Activated CD4-positive, alpha-beta memory T cell treated with anti-CD3 and anti-CD28 coated beads, Interleukin-2, amount 10 ng/mL, durations not matched to agents 7 days and 5 days (primary cell): ENCODE data around the gene TEF. TPM values are rescaled to one million over a fixed set of nuclear protein-coding genes. Genes with fewer than 3 reads are reported as not detected.

ENCODE experiments used
- CTCF ChIA-PET: fragments of 350-600 bp; sonication (Branson Sonifier 250); formaldehyde crosslinking; loops from one replicate; lab custom pipeline; 2021; ENCODE audit warnings: antibody characterized with exemption, inconsistent platforms; lab: Charles Lee
- POLR2A ChIA-PET: fragments of 350-600 bp; sonication (Branson Sonifier 250); formaldehyde crosslinking; loops from one replicate; lab custom pipeline; 2021; ENCODE audit warnings: antibody characterized with exemption; lab: Charles Lee
- DNase-seq: peaks from one replicate; pipeline ENCODE4 v3.0.0-alpha.2; 2020
- H3K27ac Mint-ChIP-seq: one replicate; pipeline ENCODE4 v1.8.0; 2021; ENCODE audit warnings: mild to moderate bottlenecking, mixed read lengths
- H3K27me3 Mint-ChIP-seq: one replicate; pipeline ENCODE4 v1.8.0; 2021; ENCODE audit warnings: mixed read lengths
- H3K36me3 Mint-ChIP-seq: one replicate; pipeline ENCODE4 v1.8.0; 2021; ENCODE audit warnings: low read depth, mixed read lengths
- H3K4me1 Mint-ChIP-seq: one replicate; pipeline ENCODE4 v1.8.0; 2021; ENCODE audit warnings: mixed read lengths
- H3K4me3 Mint-ChIP-seq: one replicate; pipeline ENCODE4 v1.8.0; 2021; ENCODE audit warnings: mild to moderate bottlenecking, mixed read lengths
- H3K9me3 Mint-ChIP-seq: one replicate; pipeline ENCODE4 v1.8.0; 2021; ENCODE audit warnings: mixed read lengths
- total RNA-seq, 2 experiments: library from RNA; stranded (reverse); gene quantifications; one replicate each; pipeline ENCODE4 v1.2.3, GENCODE V29; 2021

TEF gene
- total RNA-seq, 2 experiments from 2014 or later, result 2.3 to 3.3 TPM

- Mint-ChIP-seq H3K27ac (no peak overlapping the region), H3K9me3 (no peaks in the 10 kb centered on the region), H3K27me3 (no peaks in the 10 kb centered on the region), H3K4me1 (no peaks in the 10 kb centered on the region), H3K36me3 (peaks cover 14% of the 10 kb centered on the region), H3K4me3 (no peak overlapping the region)
- POLR2A ChIA-PET, result no interaction called here
- CTCF ChIA-PET, result no interaction called here
- DNase-seq, result no peak
Measured at GRCh38 chr22:41358927-41359326, 22.8 kb upstream of the TEF start.

- H3K9me3 Mint-ChIP-seq, result no peaks in the 10 kb centered on the region
- no peak overlapping the region for H3K27ac Mint-ChIP-seq
- H3K27me3 Mint-ChIP-seq, result no peaks in the 10 kb centered on the region
- ChIA-PET CTCF (no interaction called here), POLR2A (no interaction called here)
- no peak for DNase-seq
- peaks cover 10% of the 10 kb centered on the region for H3K36me3 Mint-ChIP-seq
- no peaks in the 10 kb centered on the region for H3K4me1 Mint-ChIP-seq
- no peak overlapping the region for H3K4me3 Mint-ChIP-seq
Measured at GRCh38 chr22:41359376-41359775, 22.4 kb upstream of the TEF start.

- ChIA-PET CTCF (no interaction called here), POLR2A (interaction anchor here (1.4 kb wide), 1 partner anchor 108 kb away, joined by 3 read pairs; the partner anchor contains the start of gene PHF5A)
- no peak for DNase-seq
- Mint-ChIP-seq H3K27me3 (no peaks in the 10 kb centered on the region), H3K36me3 (peaks cover 4% of the 10 kb centered on the region), H3K4me1 (no peaks in the 10 kb centered on the region), H3K4me3 (no peak overlapping the region), H3K27ac (no peak overlapping the region), H3K9me3 (no peaks in the 10 kb centered on the region)
Measured at GRCh38 chr22:41360126-41360525, 21.6 kb upstream of the TEF start.

- Mint-ChIP-seq H3K27me3 (peaks cover 7% of the 10 kb centered on the region), H3K4me3 (no peak overlapping the region), H3K27ac (no peak overlapping the region), H3K36me3 (peaks cover 4% of the 10 kb centered on the region), H3K9me3 (no peaks in the 10 kb centered on the region), H3K4me1 (no peaks in the 10 kb centered on the region)
- CTCF ChIA-PET, result no interaction called here
- POLR2A ChIA-PET, result no interaction called here
- DNase-seq, result no peak
Measured at GRCh38 chr22:41361716-41362310, 19.9 kb upstream of the TEF start.

GRCh38 chr22:41362615-41363014, 19.1 kb upstream of the TEF start:
- Mint-ChIP-seq H3K27ac (no peak overlapping the region), H3K4me1 (no peaks in the 10 kb centered on the region), H3K9me3 (no peaks in the 10 kb centered on the region), H3K4me3 (no peak overlapping the region), H3K27me3 (peaks cover 7% of the 10 kb centered on the region), H3K36me3 (no peaks in the 10 kb centered on the region)
- DNase-seq, result no peak
- ChIA-PET CTCF (no interaction called here), POLR2A (no interaction called here)

GRCh38 chr22:41364233-41364632, 17.5 kb upstream of the TEF start:
- Mint-ChIP-seq H3K4me3 (no peak overlapping the region), H3K27ac (no peak overlapping the region), H3K4me1 (no peaks in the 10 kb centered on the region), H3K9me3 (no peaks in the 10 kb centered on the region), H3K27me3 (peaks cover 10% of the 10 kb centered on the region), H3K36me3 (no peaks in the 10 kb centered on the region)
- CTCF ChIA-PET, result no interaction called here
- no peak for DNase-seq
- POLR2A ChIA-PET, result no interaction called here

- no peaks in the 10 kb centered on the region for H3K36me3 Mint-ChIP-seq
- CTCF ChIA-PET, result interaction anchor here (0.6 kb wide), 1 partner anchor 46 kb away, joined by 5 read pairs; no protein-coding TSS in a partner anchor
- H3K27ac Mint-ChIP-seq, result no peak overlapping the region
- no peak overlapping the region for H3K4me3 Mint-ChIP-seq
- DNase-seq, result no peak
- H3K27me3 Mint-ChIP-seq, result peaks cover 13% of the 10 kb centered on the region
- POLR2A ChIA-PET, result no interaction called here
- H3K9me3 Mint-ChIP-seq, result no peaks in the 10 kb centered on the region
- no peaks in the 10 kb centered on the region for H3K4me1 Mint-ChIP-seq
Measured at GRCh38 chr22:41364955-41365354, 16.8 kb upstream of the TEF start.

GRCh38 chr22:41365425-41365824, 16.3 kb upstream of the TEF start:
- CTCF ChIA-PET, result no interaction called here
- Mint-ChIP-seq H3K4me1 (no peaks in the 10 kb centered on the region), H3K9me3 (no peaks in the 10 kb centered on the region), H3K27me3 (peaks cover 13% of the 10 kb centered on the region), H3K36me3 (no peaks in the 10 kb centered on the region), H3K4me3 (no peak overlapping the region), H3K27ac (no peak overlapping the region)
- no peak for DNase-seq
- POLR2A ChIA-PET, result no interaction called here

GRCh38 chr22:41366323-41367029, 15.3 kb upstream of the TEF start:
- Mint-ChIP-seq H3K9me3 (no peaks in the 10 kb centered on the region), H3K4me3 (no peak overlapping the region), H3K36me3 (no peaks in the 10 kb centered on the region), H3K27me3 (peaks cover 13% of the 10 kb centered on the region), H3K27ac (no peak overlapping the region), H3K4me1 (no peaks in the 10 kb centered on the region)
- CTCF ChIA-PET, result no interaction called here
- POLR2A ChIA-PET, result interaction anchor here (0.9 kb wide), 1 partner anchor 79 kb away, joined by 3 read pairs; no protein-coding TSS in a partner anchor
- DNase-seq, result no peak

- Mint-ChIP-seq H3K27me3 (peaks cover 13% of the 10 kb centered on the region), H3K4me1 (no peaks in the 10 kb centered on the region), H3K27ac (no peak overlapping the region), H3K4me3 (no peak overlapping the region), H3K9me3 (no peaks in the 10 kb centered on the region), H3K36me3 (no peaks in the 10 kb centered on the region)
- POLR2A ChIA-PET, result interaction anchor here (0.9 kb wide), 1 partner anchor 78 kb away, joined by 3 read pairs; no protein-coding TSS in a partner anchor
- CTCF ChIA-PET, result no interaction called here
- DNase-seq, result no peak
Measured at GRCh38 chr22:41367039-41367679, 14.6 kb upstream of the TEF start.

- Mint-ChIP-seq H3K27me3 (peaks cover 13% of the 10 kb centered on the region), H3K36me3 (no peaks in the 10 kb centered on the region), H3K4me3 (no peak overlapping the region), H3K9me3 (no peaks in the 10 kb centered on the region), H3K27ac (no peak overlapping the region), H3K4me1 (no peaks in the 10 kb centered on the region)
- CTCF ChIA-PET, result no interaction called here
- no peak for DNase-seq
- POLR2A ChIA-PET, result no interaction called here
Measured at GRCh38 chr22:41367680-41368542, 13.8 kb upstream of the TEF start.

GRCh38 chr22:41368543-41369423, 13.0 kb upstream of the TEF start:
- Mint-ChIP-seq H3K4me1 (no peaks in the 10 kb centered on the region), H3K4me3 (no peak overlapping the region), H3K36me3 (no peaks in the 10 kb centered on the region), H3K9me3 (no peaks in the 10 kb centered on the region), H3K27me3 (peaks cover 13% of the 10 kb centered on the region), H3K27ac (no peak overlapping the region)
- ChIA-PET CTCF (no interaction called here), POLR2A (no interaction called here)
- DNase-seq, result no peak
